Endodermal cell (in vitro differentiated cells): ENCODE results near the gene OR1M1. TPM values are rescaled to one million over a fixed set of nuclear protein-coding genes. Genes with fewer than 3 reads are reported as not detected.

Source experiments
- DNase-seq: peaks from one replicate; pipeline ENCODE4 v3.0.0-alpha.2; 2017
- H3K27ac ChIP-seq: 2 replicates; pipeline ENCODE4 v1.5.1; 2013; ENCODE audit warnings: mild to moderate bottlenecking, low read depth, low read length, moderate library complexity
- H3K27me3 ChIP-seq: 2 replicates; pipeline ENCODE4 v1.6.1; 2013; ENCODE audit warnings: mild to moderate bottlenecking, low read length, moderate library complexity; ENCODE audit not compliant: insufficient read depth, control insufficient read depth, poor library complexity, severe bottlenecking
- H3K36me3 ChIP-seq: 2 replicates; pipeline ENCODE4 v1.7.0; 2013; ENCODE audit warnings: mild to moderate bottlenecking, low read length, moderate library complexity; ENCODE audit not compliant: control insufficient read depth, insufficient read depth
- H3K4me1 ChIP-seq: one replicate; pipeline ENCODE4 v1.7.0; 2013; ENCODE audit warnings: low read length; ENCODE audit not compliant: control insufficient read depth, insufficient read depth
- H3K4me3 ChIP-seq: 2 replicates; pipeline ENCODE4 v1.5.1; 2013; ENCODE audit warnings: mild to moderate bottlenecking, low read length, moderate library complexity
- H3K9ac ChIP-seq: 2 replicates; pipeline ENCODE4 v1.6.1; 2013; ENCODE audit warnings: mild to moderate bottlenecking, low read length, moderate library complexity; ENCODE audit not compliant: poor library complexity, severe bottlenecking; ENCODE audit errors: extremely low read depth
- H3K9me3 ChIP-seq: 2 replicates; pipeline ENCODE4 v1.6.1; 2013; ENCODE audit warnings: mild to moderate bottlenecking, low read length, moderate library complexity; ENCODE audit not compliant: control insufficient read depth
- H3K27ac Mint-ChIP-seq: 2 replicates; pipeline ENCODE4 v1.8.0; 2020; ENCODE audit warnings: mixed read lengths
- H3K27me3 Mint-ChIP-seq: 2 replicates; pipeline ENCODE4 v1.8.0; 2021; ENCODE audit warnings: mild to moderate bottlenecking, mixed read lengths; ENCODE audit not compliant: insufficient read depth
- H3K36me3 Mint-ChIP-seq: 2 replicates; pipeline ENCODE4 v1.8.0; 2020; ENCODE audit warnings: low read depth, mixed read lengths
- H3K4me1 Mint-ChIP-seq: 2 replicates; pipeline ENCODE4 v1.8.0; 2020; ENCODE audit warnings: mixed read lengths
- H3K4me3 Mint-ChIP-seq: 2 replicates; pipeline ENCODE4 v1.8.0; 2020; ENCODE audit warnings: mild to moderate bottlenecking, moderate library complexity, mixed read lengths
- H3K9me3 Mint-ChIP-seq: 2 replicates; pipeline ENCODE4 v1.8.0; 2020; ENCODE audit warnings: mild to moderate bottlenecking, mixed read lengths
- WGBS, 2 experiments: methylation state at CpG; one replicate each; pipeline versions ENCODE4 v1.1.5 to v1.1.7; 2013; ENCODE audit warnings: missing lambda C conversion rate in 2 of 2, mixed read lengths in 1 of 2; ENCODE audit not compliant: insufficient coverage in 1 of 2, insufficient read length in 1 of 2; 5-methylcytosine and 5-hydroxymethylcytosine counted together
- long read RNA-seq, 4 experiments: library from polyadenylated mRNA in 2 of 4; library from RNA in 1 of 4; library from capped mRNA in 1 of 4; stranded (forward) in 3 of 4; unstranded in 1 of 4; transcript quantifications; one replicate each; pipeline ENCODE4 v2.0.0, GENCODE V29; 2020 to 2021; ENCODE audit warnings: inconsistent platforms in 1 of 4
- polyA plus RNA-seq, 2 experiments: library from polyadenylated mRNA; stranded (reverse); fragments of 50-300 nt; gene quantifications; one replicate each; pipeline ENCODE4 v1.2.3, GENCODE V29; 2013
- total RNA-seq, 2 donors: library from RNA; stranded (reverse); fragmentation: NEBNext Ultra II Directional in 1 of 2; extraction: Animal tissue kit (Norgen Biotek cat#: 25700) in 1 of 2; gene quantifications; 2 replicates in 1 of 2; 3 replicates in 1 of 2; pipeline ENCODE4 v1.2.1, GENCODE V29; 2021
- TF ChIP-seq, protein P1 (sequence below): fragments of 200-600 bp; sonication (generic); conservative IDR thresholded peaks from 2 replicates; pipeline ENCODE4 v1.5.0; 2021; ENCODE audit warnings: antibody characterized with exemption, mild to moderate bottlenecking

OR1M1 gene, protein sequence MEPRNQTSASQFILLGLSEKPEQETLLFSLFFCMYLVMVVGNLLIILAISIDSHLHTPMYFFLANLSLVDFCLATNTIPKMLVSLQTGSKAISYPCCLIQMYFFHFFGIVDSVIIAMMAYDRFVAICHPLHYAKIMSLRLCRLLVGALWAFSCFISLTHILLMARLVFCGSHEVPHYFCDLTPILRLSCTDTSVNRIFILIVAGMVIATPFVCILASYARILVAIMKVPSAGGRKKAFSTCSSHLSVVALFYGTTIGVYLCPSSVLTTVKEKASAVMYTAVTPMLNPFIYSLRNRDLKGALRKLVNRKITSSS
- not detected for total RNA-seq
- not detected for polyA plus RNA-seq (2013, experiment 1 of 2)
- polyA plus RNA-seq (2013, experiment 2 of 2), result not detected
- long read RNA-seq, experiment 1, result 0 reads
- long read RNA-seq, experiment 2, result 0 reads
- long read RNA-seq, experiment 3, result 0 reads
- long read RNA-seq, experiment 4, result 0 reads

GRCh38 chr19:9086761-9087160, at the start of gene OR1M1:
OR1M1 (plus strand) TSS chr19:9087061; CDS start chr19:9093245, 6,184 bp downstream.
- H3K9me3 ChIP-seq, result peaks cover 9% of the 10 kb centered on the region
- H3K9me3 Mint-ChIP-seq, result peaks cover 48% of the 10 kb centered on the region
- H3K4me3 ChIP-seq, result no peak within 1 kb of the TSS
- H3K4me1 ChIP-seq, result no peaks in the 10 kb centered on the region
- H3K27ac ChIP-seq, result no peak within 1 kb of the TSS
- no peak for DNase-seq
- TF ChIP-seq, protein P1, sequence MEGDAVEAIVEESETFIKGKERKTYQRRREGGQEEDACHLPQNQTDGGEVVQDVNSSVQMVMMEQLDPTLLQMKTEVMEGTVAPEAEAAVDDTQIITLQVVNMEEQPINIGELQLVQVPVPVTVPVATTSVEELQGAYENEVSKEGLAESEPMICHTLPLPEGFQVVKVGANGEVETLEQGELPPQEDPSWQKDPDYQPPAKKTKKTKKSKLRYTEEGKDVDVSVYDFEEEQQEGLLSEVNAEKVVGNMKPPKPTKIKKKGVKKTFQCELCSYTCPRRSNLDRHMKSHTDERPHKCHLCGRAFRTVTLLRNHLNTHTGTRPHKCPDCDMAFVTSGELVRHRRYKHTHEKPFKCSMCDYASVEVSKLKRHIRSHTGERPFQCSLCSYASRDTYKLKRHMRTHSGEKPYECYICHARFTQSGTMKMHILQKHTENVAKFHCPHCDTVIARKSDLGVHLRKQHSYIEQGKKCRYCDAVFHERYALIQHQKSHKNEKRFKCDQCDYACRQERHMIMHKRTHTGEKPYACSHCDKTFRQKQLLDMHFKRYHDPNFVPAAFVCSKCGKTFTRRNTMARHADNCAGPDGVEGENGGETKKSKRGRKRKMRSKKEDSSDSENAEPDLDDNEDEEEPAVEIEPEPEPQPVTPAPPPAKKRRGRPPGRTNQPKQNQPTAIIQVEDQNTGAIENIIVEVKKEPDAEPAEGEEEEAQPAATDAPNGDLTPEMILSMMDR, result no peak
- H3K9ac ChIP-seq, result no peak within 1 kb of the TSS
- H3K27me3 ChIP-seq, result no peaks in the 10 kb centered on the region
- H3K36me3 ChIP-seq, result no peaks in the 10 kb centered on the region
- H3K4me1 Mint-ChIP-seq, result no peaks in the 10 kb centered on the region
- H3K27me3 Mint-ChIP-seq, result no peaks in the 10 kb centered on the region
- 20 to 52% methylated on average over 1 to 2 of the region's 2 CpGs for WGBS, 2 experiments
- no peaks in the 10 kb centered on the region for H3K36me3 Mint-ChIP-seq
- no peak within 1 kb of the TSS for H3K27ac Mint-ChIP-seq
- H3K4me3 Mint-ChIP-seq, result no peak within 1 kb of the TSS

GRCh38 chr19:9037400-9038062, 49.3 kb upstream of the OR1M1 start:
- Histone ChIP-seq H3K27me3 (no peaks in the 10 kb centered on the region), H3K9ac (no peak overlapping the region), H3K4me3 (no peak overlapping the region), H3K27ac (no peak overlapping the region), H3K9me3 (no peaks in the 10 kb centered on the region), H3K4me1 (no peaks in the 10 kb centered on the region), H3K36me3 (no peaks in the 10 kb centered on the region)
- Mint-ChIP-seq H3K9me3 (no peaks in the 10 kb centered on the region), H3K27ac (no peak overlapping the region), H3K4me3 (no peak overlapping the region), H3K27me3 (peaks cover 3% of the 10 kb centered on the region), H3K36me3 (no peaks in the 10 kb centered on the region), H3K4me1 (peaks cover 2% of the 10 kb centered on the region)
- 85 to 92% methylated on average over 5 to 8 of the region's 8 CpGs for WGBS, 2 experiments
- TF ChIP-seq, protein P1, result no peak
- no peak for DNase-seq

DNA sequence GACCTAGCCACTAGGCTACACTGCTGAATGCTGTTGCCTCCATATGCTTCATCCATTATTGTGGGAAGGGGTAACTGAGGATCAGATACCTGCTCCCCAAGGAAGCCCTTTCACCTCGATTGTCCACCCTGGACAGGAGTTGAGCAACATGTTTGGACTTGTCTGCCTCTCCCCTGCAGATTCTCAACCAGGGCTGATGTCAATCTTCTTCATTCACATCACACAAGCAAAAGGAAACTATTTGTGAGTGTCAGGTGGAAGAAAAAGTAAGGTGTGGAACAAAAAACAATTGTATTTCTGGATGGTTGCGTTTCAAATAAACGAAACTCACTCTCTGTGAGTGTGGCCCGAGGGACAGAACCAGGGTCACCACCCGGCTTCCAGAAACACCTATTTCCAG, 47.1 kb upstream of the OR1M1 start:
- H3K4me3 Mint-ChIP-seq, result no peak overlapping the region
- Histone ChIP-seq H3K4me3 (no peak overlapping the region), H3K9me3 (no peaks in the 10 kb centered on the region), H3K9ac (no peak overlapping the region), H3K4me1 (no peaks in the 10 kb centered on the region), H3K27me3 (no peaks in the 10 kb centered on the region), H3K27ac (no peak overlapping the region), H3K36me3 (no peaks in the 10 kb centered on the region)
- 92 to 94% methylated on average over 2 to 5 of the region's 5 CpGs for WGBS, 2 experiments
- H3K4me1 Mint-ChIP-seq, result no peaks in the 10 kb centered on the region
- H3K36me3 Mint-ChIP-seq, result no peaks in the 10 kb centered on the region
- TF ChIP-seq, protein P1, result no peak
- H3K9me3 Mint-ChIP-seq, result no peaks in the 10 kb centered on the region
- peaks cover 7% of the 10 kb centered on the region for H3K27me3 Mint-ChIP-seq
- DNase-seq, result no peak
- H3K27ac Mint-ChIP-seq, result no peak overlapping the region
